GM13976 (cell line): ENCODE data around the gene TLX2.

ENCODE experiments used
- DNase-seq: peaks from one replicate; pipeline ENCODE4 v3.0.0; 2012; ENCODE audit warnings: low spot score
- CTCF ChIP-seq: IDR thresholded peaks from 2 replicates; pipeline ENCODE4 v1.5.1; 2012; ENCODE audit warnings: borderline replicate concordance, mild to moderate bottlenecking; ENCODE audit not compliant: insufficient read depth; ENCODE audit errors: extremely low read depth, missing control alignments, control extremely low read depth
- in situ Hi-C: fragments of 300-500 bp; cut with MboI; formaldehyde crosslinking; loops from one replicate; pipeline ENCODE4 v1.12.0; 2022; ENCODE audit warnings: low sequenced_read_pairs, mixed read lengths, inconsistent platforms; ENCODE audit not compliant: unreplicated experiment

TLX2 gene

GRCh38 chr2:74535440-74535965 lies 21.3 kb downstream of the TLX2 start:
- DNase-seq, result no peak
- in situ Hi-C loops, result loop anchor here (10.0 kb wide), 1 partner anchor 49 kb away; no protein-coding TSS in a partner anchor
- no peak for TF ChIP-seq CTCF

GRCh38 chr2:74536166-74536950 lies 22.1 kb downstream of the TLX2 start:
- DNase-seq, result no peak
- TF ChIP-seq CTCF, result no peak
- in situ Hi-C loops, result loop anchor here (10.0 kb wide), 1 partner anchor 48 kb away; no protein-coding TSS in a partner anchor

GRCh38 chr2:74537140-74537539 lies 22.9 kb downstream of the TLX2 start:
- in situ Hi-C loops, result loop anchor here (10.0 kb wide), 1 partner anchor 48 kb away; no protein-coding TSS in a partner anchor
- DNase-seq, result no peak
- no peak for TF ChIP-seq CTCF

- DNase-seq, result peak; percentile 60
- TF ChIP-seq CTCF, result no peak
- in situ Hi-C loops, result loop anchor here (10.0 kb wide), 1 partner anchor 46 kb away; no protein-coding TSS in a partner anchor
These were observed 24.7 kb downstream of the TLX2 start for GRCh38 chr2:74538881-74539339.

- in situ Hi-C loops, result no loop called here
- DNase-seq, result no peak
- no peak for TF ChIP-seq CTCF
These were observed 26.0 kb downstream of the TLX2 start for GRCh38 chr2:74540291-74540690.

- no peak for TF ChIP-seq CTCF
These were observed 28.7 kb downstream of the TLX2 start for GRCh38 chr2:74542978-74543377.

More at GRCh38 chr2:74542978-74543377, 28.7 kb downstream of the TLX2 start:
- in situ Hi-C loops, result no loop called here
- DNase-seq, result no peak
